Measurements from ENCODE around the gene RERE. TPM values are rescaled to one million over a fixed set of nuclear protein-coding genes. Genes with fewer than 3 reads are reported as not detected.

RERE gene
- polyA plus RNA-seq, 1 of the 3 experiments (the other 2 are of a cell fraction) = 8.1 TPM

DNA sequence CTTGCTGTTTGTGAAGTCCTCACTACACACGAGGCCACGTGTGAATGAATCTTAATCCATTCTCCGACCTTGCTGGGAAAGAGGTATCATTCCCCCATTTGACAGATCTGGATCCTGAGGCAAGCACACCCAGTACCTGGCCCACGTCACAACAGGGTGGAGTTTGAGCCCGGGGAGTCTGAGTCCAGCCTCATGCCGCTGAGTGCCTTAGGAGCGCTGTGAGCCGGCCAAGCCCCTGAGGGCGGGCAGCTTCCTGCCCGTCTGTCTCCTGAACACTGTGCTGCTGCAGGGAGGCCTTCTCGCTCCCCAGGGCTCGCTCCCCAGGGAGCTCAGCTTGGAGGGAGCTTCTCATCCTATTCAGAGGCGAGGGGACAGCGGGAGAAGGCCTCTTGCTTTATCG is 469.8 kb downstream of the RERE start:
- Histone ChIP-seq H3K9me3 (no peaks in the 10 kb centered on the region), H3K4me3 (ENCODE audit: low read depth in 2 of 2, low read length in 1 of 2) (no peak overlapping the region), H3K9me2 (no peaks in the 10 kb centered on the region), H3K9ac (no peak overlapping the region), H3K27ac (ENCODE audit: low read depth in 2 of 2, low read length in 1 of 2) (no peak overlapping the region; a peak in 1 of 4 replicates), H3F3A (replicated peaks; ENCODE audit: insufficient read depth) (no peaks in the 10 kb centered on the region), H3K4me2 (no peak overlapping the region), H4K20me1 (ENCODE audit: insufficient read depth) (no peaks in the 10 kb centered on the region), H3K36me3 (replicated peaks in 1 of 2; ENCODE audit: control insufficient read depth in 1 of 2, insufficient read depth in 2 of 2, low read length in 1 of 2) (peaks cover 0 to 5% of the 10 kb centered on the region in 2 experiments), H3K79me2 (ENCODE audit: insufficient read depth) (no peaks in the 10 kb centered on the region), H3K4me1 (ENCODE audit: control insufficient read depth in 1 of 2, insufficient read depth in 2 of 2, low read depth in 1 of 2, low read length in 1 of 2) (peaks cover 5 to 6% of the 10 kb centered on the region in 2 experiments; a peak in 2 of 4 replicates), H3K27me3 (ENCODE audit: insufficient read depth) (no peaks in the 10 kb centered on the region), H2AFZ (ENCODE audit: low read depth) (no peak overlapping the region)
- 95% methylated on average over 3 of the region's 15 CpGs for WGBS (ENCODE audit: low lambda C conversion rate)
- no peak for DNase-seq
- TF ChIP-seq ELF1 (IDR thresholded peaks at IDR 0.05) (no peak), NRF1 (IDR thresholded peaks at IDR 0.05; ENCODE audit: low read depth, low read length) (no peak)
- ChIA-PET CTCF (interaction anchor here (0.6 to 4.9 kb wide), 6 partner anchors 33 to 372 kb away, joined by 3 to 37 read pairs (median 10); no protein-coding TSS in a partner anchor), POLR2A (no interaction called here)

DNA sequence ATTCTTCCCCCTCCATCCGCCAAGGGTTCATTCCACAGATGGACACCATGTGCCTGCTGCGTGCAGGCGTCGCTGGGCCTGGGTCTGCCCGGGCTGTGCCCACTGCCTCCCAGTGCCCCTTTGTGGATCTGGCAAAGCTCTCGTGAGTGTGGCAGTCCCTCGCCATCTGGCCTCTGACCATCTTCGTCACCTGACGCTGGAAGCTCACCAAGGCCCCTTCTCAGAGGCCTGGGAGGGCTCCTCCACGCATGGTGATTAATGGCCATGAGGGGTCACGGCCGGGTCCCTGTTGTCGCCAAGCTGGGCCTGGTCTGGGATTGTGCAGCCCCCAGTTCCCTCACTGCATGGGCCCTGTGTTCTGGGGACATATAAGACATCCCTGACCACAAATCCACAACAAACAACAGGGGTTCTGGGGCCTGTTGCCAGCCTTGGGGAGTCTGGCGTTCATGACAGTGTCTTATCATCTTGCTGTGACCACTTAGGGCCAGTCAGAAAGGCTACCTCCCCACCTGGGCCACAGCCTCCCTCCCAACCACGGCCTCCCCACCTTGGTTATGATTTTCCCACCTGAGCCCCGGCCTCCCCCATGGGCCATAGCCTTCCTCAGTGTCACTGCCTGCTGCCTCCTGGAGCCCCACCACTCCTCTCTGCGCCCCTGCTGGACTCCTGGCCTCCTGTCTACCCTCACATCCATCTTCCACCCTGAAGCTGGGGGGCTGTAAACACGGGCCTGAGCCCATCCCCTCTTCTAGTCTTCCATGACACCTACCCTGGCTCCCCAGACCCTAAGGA is 471.6 kb downstream of the RERE start:
- H3K4me1 ChIP-seq (ENCODE audit: control insufficient read depth in 1 of 2, insufficient read depth in 2 of 2, low read depth in 1 of 2, low read length in 1 of 2) = peaks cover 5 to 6% of the 10 kb centered on the region in 2 experiments; a peak in 2 of 4 replicates
- no peak overlapping the region for H3K9ac ChIP-seq
- 84% methylated on average over 11 of the region's 18 CpGs for WGBS (ENCODE audit: low lambda C conversion rate)
- ChIA-PET POLR2A (no interaction called here), CTCF (interaction anchor here (1.5 to 2.1 kb wide), 4 partner anchors 31 to 371 kb away, joined by 3 to 12 read pairs (median 6); no protein-coding TSS in a partner anchor)
- DNase-seq = no peak
- no peaks in the 10 kb centered on the region for H3K27me3 ChIP-seq (ENCODE audit: insufficient read depth)
- H4K20me1 ChIP-seq (ENCODE audit: insufficient read depth) = no peaks in the 10 kb centered on the region
- H3K4me3 ChIP-seq (ENCODE audit: low read depth in 2 of 2, low read length in 1 of 2) = no peak overlapping the region
- H3K79me2 ChIP-seq (ENCODE audit: insufficient read depth) = no peaks in the 10 kb centered on the region
- TF ChIP-seq FOSL2 (IDR thresholded peaks at IDR 0.05; ENCODE audit: borderline replicate concordance, low read depth) (no peak), IRF3 (IDR thresholded peaks at IDR 0.05; ENCODE audit: low read depth, low read length) (no peak), SIN3A (IDR thresholded peaks at IDR 0.05; ENCODE audit: borderline replicate concordance, low read depth, low read length) (no peak), GABPA (IDR thresholded peaks at IDR 0.05; ENCODE audit: low read depth) (no peak), NRF1 (IDR thresholded peaks at IDR 0.05; ENCODE audit: low read depth, low read length) (no peak), RXRA (IDR thresholded peaks at IDR 0.05; ENCODE audit: borderline replicate concordance, low read depth) (no peak), JUND (IDR thresholded peaks at IDR 0.05) (no peak), SMC3 (IDR thresholded peaks at IDR 0.05; ENCODE audit: low read depth, low read length) (no peak), CTCF (IDR thresholded peaks at IDR 0.05) (no peak), RCOR1 (IDR thresholded peaks at IDR 0.05; ENCODE audit: low read length) (no peak), TEAD4 (IDR thresholded peaks at IDR 0.05; ENCODE audit: borderline replicate concordance, insufficient read depth) (no peak), NFIC (IDR thresholded peaks at IDR 0.05; ENCODE audit: borderline replicate concordance) (no peak), YY1 (IDR thresholded peaks at IDR 0.05; ENCODE audit: low read depth) (no peak), EP300 (IDR thresholded peaks at IDR 0.05; ENCODE audit: borderline replicate concordance in 1 of 2, low read depth in 1 of 2, low read length in 1 of 2) (no peak), CHD2 (IDR thresholded peaks at IDR 0.05; ENCODE audit: low read length, partially characterized antibody) (no peak), EZH2phosphoT487 (IDR thresholded peaks at IDR 0.05; ENCODE audit: borderline replicate concordance, low read depth) (no peak), USF2 (IDR thresholded peaks at IDR 0.05; ENCODE audit: borderline replicate concordance, low read depth, low read length) (no peak), TCF12 (IDR thresholded peaks at IDR 0.05) (no peak)
- TF ChIP-seq, protein P1, sequence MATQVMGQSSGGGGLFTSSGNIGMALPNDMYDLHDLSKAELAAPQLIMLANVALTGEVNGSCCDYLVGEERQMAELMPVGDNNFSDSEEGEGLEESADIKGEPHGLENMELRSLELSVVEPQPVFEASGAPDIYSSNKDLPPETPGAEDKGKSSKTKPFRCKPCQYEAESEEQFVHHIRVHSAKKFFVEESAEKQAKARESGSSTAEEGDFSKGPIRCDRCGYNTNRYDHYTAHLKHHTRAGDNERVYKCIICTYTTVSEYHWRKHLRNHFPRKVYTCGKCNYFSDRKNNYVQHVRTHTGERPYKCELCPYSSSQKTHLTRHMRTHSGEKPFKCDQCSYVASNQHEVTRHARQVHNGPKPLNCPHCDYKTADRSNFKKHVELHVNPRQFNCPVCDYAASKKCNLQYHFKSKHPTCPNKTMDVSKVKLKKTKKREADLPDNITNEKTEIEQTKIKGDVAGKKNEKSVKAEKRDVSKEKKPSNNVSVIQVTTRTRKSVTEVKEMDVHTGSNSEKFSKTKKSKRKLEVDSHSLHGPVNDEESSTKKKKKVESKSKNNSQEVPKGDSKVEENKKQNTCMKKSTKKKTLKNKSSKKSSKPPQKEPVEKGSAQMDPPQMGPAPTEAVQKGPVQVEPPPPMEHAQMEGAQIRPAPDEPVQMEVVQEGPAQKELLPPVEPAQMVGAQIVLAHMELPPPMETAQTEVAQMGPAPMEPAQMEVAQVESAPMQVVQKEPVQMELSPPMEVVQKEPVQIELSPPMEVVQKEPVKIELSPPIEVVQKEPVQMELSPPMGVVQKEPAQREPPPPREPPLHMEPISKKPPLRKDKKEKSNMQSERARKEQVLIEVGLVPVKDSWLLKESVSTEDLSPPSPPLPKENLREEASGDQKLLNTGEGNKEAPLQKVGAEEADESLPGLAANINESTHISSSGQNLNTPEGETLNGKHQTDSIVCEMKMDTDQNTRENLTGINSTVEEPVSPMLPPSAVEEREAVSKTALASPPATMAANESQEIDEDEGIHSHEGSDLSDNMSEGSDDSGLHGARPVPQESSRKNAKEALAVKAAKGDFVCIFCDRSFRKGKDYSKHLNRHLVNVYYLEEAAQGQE (IDR thresholded peaks at IDR 0.05; ENCODE audit: low read depth, low read length) = no peak
- no peaks in the 10 kb centered on the region for H3F3A ChIP-seq (replicated peaks; ENCODE audit: insufficient read depth)
- H3K36me3 ChIP-seq (replicated peaks in 1 of 2; ENCODE audit: control insufficient read depth in 1 of 2, insufficient read depth in 2 of 2, low read length in 1 of 2) = no peaks in the 10 kb centered on the region
- no peaks in the 10 kb centered on the region for H3K9me3 ChIP-seq
- no peak overlapping the region for H3K4me2 ChIP-seq
- no peaks in the 10 kb centered on the region for H3K9me2 ChIP-seq
- H2AFZ ChIP-seq (ENCODE audit: low read depth) = no peak overlapping the region
- no peak overlapping the region for H3K27ac ChIP-seq (ENCODE audit: low read depth in 2 of 2, low read length in 1 of 2)

Data from SK-N-SH (cell line).